HG02970 (cell line): Measurements from ENCODE around the gene DERL3.
"Not testable (repeated sequence)": the region's sequence is repeated elsewhere in the genome, so short reads cannot be mapped to it uniquely, and the experiment has no call there.

ENCODE experiments used
- ATAC-seq: cut with Tn5 transposase; IDR thresholded peaks from one replicate; pipeline ENCODE4 v1.9.1; 2021; ENCODE audit warnings: mild to moderate bottlenecking, moderate library complexity, moderate number of reproducible peaks; ENCODE audit not compliant: unreplicated experiment, low FRiP score

DERL3 gene

DNA sequence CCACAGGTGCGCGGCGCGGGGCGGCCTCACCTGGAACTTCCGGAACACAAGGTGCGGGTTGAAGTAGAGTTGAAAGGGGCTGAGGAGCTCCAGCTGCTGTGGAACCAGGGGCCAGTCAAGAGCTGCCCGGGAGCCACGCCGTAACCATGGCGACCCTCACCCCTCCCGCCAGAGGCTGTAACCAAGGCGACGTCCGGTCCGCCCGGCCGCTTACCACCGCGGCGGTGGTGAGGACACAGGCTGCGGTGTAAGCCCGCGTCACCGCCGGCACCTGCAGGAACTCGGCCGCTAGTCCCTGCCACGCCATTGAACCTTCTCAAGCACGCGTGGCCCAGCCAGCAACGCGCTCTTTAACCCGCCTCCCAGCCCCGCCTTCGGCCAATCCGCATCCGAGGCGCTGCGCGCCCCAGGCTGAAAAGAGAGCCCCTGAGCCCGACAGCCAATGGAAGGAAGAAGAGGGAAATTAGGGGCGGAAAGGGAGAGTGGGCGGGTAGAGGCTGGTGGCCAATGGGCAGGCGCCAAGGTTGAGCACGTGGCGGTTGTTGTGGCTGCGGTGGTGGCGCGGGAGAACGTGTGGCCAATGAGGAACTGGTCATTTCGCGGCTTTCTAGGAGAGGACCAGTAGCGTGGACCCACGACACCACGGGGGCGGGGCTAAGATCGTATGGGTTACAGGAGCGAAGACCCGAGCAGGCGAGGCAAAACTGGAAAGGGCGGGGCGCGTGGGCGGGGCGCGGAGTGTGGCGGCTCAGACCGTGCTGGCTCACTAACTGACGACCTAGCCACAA is at the start of gene DERL3:
TSS of gene DERL3 (minus strand) at position 326 of the 788 bp plus-strand sequence. CDS start at position 307, 19 bp downstream.
- peak; percentile 81 for ATAC-seq

DNA sequence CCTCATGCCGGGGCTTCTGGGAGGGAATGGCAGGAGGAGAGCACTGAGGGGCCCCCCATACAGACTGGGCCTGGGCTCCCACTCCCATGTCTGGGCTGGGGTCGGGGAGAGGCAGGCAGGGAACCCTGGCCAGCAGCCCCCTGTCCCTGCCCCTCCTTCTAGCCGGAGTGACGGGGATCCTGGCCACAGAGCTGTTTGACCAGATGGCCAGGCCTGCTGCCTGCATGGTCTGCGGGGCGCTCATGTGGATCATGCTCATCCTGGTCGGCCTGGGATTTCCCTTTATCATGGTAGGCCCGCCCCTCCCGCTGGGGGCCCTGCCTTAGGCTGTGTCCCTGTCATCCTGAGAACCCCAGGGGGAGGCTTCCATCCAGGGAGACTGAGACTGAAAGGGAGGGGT is 45.3 kb upstream of the DERL3 start:
- ATAC-seq: no peak

DNA sequence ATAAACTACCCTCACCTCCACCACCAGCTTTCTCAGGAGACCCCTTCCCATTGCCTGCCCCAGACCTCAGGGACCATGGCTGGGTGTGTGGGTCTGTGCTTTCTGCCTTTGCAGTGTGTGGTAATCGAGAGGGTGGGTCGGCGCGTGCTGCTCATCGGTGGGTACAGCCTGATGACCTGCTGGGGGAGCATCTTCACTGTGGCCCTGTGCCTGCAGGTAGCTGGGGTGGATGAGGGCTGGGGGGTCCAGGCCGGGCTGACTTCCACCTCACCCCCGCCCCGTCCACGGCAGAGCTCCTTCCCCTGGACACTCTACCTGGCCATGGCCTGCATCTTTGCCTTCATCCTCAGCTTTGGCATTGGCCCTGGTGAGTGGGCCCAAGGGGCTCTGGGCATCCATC is 44.9 kb upstream of the DERL3 start:
- ATAC-seq: no peak

DNA sequence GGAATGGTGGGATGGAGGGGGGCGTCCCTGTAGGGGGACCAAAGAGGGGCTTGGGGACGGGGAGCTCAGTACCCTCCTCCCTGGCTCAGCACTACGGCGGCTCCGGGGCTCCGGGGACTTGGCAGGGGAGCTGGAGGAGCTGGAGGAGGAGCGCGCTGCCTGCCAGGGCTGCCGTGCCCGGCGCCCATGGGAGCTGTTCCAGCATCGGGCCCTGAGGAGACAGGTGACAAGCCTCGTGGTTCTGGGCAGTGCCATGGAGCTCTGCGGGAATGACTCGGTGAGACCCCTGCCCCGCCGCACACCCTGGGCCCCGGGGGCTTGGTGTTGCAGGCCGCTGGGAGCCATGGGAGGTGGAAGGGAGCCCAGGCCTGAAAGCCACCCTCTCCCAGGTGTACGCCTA is 43.6 kb upstream of the DERL3 start:
- ATAC-seq: no peak

DNA sequence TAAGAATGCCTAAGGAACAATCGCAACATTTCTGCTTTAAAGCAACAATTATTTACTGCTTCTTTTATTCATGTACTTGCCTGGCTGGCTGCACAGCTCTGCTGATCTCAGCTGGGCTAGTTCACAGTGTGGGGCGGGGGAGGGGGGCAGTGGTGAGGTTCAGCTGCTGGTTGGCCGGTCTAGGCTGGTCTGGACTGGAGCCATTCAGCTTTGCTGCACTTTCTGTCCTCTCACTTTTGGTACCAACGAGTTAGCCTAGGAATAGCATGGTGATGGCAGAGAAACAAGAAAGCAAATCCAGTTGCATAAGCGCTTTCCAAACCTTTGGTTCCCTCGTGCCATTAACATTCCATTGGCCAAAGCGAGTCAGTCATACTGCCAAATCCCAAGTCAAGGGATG is 39.4 kb upstream of the DERL3 start:
- no peak for ATAC-seq

DNA sequence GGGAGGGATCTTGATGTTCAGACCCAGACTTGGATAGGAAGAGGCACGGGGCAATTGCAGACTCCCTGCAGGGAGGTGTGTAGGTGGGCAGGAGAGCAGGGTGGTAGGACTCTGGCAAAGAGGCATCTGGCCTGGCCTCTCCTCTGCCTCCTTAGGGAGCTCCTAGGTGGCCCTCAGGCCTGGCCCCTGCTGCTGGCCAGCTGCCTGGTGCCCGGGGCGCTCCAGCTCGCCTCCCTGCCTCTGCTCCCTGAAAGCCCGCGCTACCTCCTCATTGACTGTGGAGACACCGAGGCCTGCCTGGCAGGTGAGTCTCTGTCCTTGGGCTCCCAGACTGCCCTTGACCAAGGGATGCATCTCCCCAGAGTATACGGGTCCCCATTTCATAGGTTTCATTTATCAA is 38.8 kb upstream of the DERL3 start:
- no peak for ATAC-seq

DNA sequence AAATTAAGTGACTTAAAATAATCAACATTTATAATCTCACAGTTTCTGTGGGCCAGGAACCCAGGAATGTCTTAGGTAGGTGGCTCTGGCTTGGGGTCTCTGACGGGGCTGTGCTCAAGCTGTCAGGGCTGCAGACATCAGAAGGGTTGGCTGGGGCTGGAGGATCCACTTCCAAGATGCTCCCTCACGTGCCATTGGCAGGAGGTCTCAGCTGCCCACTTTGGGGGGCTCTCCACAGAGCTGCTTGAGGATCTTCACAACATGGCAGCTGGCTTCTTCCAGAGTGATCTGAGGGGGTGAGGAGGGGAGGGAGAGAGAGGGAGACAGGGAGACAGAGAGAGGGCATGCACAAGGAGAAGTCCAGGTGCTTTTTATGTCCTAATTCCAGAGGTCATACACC is 37.0 kb upstream of the DERL3 start:
- no peak for ATAC-seq

DNA sequence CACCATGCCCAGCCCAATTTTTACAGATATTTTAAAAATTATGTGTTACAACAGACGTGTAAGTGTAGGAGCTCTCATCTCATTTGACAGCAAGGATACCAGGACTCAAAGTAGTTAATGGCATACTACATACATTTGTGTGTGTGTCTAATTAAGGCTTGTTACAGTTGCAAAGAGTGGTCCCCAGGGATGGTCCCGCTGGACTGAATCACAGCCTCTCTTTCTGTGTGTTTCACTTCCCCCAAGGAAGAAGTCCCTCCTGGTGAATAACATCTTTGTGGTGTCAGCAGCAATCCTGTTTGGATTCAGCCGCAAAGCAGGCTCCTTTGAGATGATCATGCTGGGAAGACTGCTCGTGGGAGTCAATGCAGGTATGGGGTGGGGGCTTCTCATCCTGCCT is 36.1 kb upstream of the DERL3 start:
- ATAC-seq: no peak

DNA sequence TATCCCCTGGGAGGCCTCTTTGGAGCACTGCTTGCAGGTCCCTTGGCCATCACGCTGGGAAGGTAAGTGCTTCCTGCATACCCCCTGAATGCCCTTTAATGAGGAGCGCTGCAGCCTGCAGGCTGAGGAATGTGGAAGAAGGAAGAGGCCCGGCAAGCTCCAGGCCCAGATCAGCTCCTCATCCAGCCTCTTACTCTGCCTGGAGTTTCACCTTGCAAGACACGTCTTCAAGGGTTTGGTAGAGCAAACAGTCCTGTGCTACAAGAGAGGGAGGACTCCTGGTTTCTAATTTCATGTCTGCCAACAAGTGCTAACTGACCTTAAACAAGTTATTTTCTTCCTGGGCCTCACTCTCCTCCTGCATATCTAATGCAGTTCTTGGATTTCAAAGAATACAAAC is 29.8 kb upstream of the DERL3 start:
- no peak for ATAC-seq

DNA sequence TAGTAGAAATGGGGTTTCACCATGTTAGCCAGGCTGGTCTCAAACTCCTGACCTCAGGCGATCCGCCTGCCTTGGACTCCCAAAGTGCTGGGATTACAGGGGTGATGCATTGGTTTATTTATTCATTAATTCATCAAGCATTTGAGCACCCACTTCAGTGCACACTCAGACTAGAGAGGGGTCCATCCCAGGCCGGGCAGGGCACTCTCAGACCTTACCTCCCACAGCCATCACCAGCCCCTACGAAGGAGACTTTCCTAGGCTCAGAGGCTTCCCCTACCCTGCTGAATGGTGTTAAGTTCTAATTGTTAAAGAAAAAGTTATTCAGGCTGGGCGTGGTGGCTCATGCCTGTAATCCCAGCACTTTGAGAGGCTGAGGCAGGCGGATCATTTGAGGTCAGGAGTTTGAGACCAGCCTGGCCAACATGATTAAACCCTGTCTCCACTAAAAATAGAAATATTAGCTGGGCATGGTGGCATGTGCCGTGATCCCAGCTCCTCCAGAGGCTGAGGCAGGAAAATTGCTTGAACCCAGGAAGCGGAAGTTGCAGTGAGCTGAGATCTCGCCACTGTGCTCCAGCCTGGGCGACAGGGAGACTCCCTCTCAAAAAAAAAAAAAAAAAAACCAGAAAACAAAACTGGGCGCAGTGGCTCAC is 25.8 kb upstream of the DERL3 start:
- not testable (repeated sequence) for ATAC-seq

DNA sequence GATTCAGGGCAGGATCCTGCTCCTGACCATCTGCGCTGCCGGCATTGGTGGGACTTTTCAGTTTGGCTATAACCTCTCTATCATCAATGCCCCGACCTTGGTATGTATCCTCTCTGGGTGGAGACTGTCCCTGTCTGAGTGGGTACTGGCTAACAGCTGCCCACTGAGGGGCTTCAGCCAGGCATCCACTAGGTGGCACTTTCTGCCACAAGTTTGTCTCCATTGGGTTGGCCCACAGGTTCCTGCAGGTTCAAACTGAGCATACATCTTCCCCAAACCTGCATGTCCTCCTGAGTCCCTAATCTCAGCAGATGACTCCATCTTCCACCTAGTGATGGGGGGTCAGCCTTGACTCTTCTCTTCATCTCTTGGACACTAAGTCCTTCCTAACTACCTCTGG is 23.3 kb upstream of the DERL3 start:
- no peak for ATAC-seq

DNA sequence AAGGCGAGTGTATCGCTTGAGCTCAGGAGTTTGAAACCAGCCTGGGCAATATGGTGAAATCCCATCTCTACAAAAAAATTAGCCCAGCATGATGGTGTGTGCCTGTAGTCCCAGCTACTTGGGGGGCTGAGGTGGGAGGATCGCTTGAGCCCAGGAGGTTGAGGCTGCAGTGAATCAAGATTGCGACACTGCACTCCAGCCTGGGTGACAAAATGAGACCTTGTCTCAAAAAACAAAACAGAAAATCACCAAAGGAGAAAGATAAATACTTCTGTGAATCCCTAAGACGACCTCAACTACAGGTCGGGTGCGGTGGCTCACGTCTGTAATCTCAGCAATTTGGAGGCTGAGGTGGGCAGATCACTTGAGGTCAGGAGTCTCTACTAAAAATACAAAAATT is 21.4 kb upstream of the DERL3 start:
- ATAC-seq: not testable (repeated sequence)

DNA sequence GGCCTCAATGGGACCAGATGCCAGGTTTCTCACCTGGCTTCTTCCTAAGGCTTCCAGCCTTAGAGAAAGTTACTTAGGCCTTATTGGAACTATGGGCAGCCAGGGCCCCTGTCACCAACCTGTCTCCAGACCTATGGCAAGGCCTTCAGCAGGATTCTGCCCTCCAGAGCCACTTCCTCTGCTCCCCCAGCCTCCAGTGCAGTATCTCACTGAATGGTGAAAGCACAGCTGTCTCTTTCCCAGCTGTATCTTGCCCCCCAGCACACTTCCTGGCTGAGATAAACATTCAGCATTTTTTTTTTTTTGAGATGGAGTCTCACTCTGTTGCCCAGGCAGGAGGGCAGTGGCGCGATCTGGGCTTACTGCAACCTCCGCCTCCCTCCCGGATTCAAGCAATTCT is 20.4 kb upstream of the DERL3 start:
- no peak for ATAC-seq

DNA sequence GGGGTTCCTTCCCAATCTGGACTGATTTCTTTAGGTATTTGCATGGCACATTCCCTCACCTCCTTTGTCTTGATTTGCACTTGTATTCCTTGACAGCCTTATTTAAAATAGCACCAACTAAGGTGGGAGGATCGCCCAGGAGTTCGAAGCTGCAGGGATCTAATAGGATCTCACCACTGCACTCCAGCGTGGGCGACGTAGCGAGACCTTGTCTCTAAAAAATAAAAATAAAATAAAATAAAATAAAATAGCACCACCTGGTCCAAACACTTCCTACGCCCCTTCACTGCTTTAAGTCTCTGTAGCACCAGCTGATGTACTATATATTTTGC is 19.6 kb upstream of the DERL3 start:
- ATAC-seq: no peak

DNA sequence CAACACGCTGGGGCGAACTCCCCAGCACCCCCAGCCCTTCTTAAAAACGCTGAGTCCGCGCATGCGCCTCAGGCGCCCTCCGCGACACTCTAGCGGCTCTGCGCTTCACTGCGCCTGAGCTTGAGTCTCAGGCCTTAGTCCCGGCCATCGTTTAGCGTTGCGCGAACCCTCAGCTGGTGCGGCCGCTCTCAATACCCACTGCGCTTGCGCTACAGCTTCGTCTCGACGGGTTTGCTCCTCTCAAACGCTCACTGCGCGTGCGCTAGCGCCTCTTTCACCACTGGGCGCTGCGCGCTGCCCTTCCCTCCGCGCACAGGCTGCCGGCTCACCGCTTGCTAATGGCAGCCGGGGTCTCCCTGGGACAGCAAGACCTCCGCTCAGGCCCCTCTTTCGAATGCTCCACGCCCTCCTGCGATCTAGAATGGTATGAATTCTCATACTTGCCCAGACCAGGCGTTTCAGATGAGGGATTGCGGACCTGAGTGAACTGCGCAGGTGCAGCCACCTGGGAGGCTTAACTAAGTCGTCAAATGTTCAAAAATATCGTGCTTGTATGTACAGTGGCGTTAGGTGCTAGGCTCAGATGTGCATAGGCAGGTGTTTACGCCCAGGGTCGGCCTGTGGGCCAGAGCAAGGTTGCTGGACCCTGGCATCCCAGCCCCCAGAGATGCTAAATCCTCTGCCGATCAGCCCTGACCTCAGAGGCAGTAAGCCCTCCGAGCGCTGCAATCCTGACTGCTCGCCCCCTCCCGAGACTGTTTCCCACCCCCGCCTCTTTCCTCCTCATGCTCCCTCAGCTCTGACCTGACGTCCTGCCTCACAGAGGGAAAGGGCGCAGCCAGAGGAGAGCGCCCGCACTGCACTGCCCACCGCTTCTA is 19.0 kb upstream of the DERL3 start, which contains the start of gene SLC2A11:
TSS of gene SLC2A11 (plus strand) at position 270 of the 878 bp plus-strand sequence. CDS start at position 395, 125 bp downstream.
- peak; percentile 95 for ATAC-seq

DNA sequence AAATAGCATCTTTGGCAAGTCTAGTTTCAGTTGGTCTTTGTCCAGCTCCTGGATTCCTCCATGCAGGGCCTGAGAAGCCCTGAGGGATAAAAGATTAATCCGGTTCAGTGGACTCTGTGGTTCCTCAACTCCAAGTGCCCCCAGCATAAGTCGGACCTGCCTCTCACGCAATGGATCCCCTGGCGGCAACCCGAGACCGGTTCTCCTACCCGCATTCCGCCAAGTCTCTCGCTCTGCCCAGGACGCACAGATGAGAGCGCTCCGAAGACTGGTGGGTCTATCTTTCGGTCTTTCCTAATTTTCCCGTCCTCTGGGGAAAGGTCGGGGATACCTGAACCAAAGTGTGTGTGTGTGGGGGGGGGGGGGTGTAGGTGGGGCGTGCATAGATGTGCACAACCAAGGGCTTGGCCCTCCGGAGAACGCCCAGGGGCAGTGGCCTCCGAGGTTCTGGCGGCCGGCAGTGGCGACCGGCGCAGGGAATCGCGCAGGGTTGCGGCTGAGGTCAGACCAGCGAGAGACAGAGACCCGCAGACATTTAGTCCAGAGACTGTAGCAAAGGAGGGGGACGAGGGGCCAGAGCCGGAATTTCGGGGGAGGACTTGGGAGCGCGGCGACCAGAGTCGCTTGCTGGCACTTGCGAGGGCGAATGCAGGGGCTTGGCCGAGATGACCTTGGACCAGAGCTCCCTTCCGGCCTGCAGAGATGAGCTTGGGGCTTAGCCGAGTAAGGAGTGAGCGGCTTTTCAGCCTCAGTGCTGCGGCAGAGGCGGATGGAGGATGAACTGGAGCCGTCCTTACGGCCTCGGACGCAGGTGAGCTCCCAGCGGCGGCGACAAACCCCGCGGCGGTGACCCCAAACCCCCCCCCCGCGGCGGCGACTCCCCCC is 18.2 kb upstream of the DERL3 start:
- ATAC-seq: peak; percentile 34

DNA sequence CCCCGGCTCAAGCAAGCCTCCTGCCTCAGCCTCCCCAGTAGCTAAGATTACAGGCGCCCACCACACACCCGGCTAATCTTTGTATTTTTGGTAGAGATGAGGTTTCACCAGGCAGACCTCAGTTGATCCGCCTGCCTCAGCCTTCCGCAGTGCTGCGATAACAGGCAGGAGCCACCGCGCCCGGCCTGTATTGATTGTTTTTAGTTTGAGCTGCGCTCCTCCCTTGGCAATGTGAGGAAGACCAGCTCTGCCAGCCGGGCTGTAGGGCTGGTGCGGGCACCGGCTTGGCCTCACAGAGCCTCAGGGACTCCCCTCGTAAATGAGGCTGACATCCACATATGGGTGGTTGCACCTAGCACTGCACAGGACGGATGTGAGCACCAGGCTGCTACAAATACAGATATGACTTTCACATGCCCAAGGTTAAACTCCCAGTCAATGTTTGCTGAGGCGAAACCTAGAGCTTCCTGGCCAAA is 11.4 kb upstream of the DERL3 start:
- no peak for ATAC-seq

DNA sequence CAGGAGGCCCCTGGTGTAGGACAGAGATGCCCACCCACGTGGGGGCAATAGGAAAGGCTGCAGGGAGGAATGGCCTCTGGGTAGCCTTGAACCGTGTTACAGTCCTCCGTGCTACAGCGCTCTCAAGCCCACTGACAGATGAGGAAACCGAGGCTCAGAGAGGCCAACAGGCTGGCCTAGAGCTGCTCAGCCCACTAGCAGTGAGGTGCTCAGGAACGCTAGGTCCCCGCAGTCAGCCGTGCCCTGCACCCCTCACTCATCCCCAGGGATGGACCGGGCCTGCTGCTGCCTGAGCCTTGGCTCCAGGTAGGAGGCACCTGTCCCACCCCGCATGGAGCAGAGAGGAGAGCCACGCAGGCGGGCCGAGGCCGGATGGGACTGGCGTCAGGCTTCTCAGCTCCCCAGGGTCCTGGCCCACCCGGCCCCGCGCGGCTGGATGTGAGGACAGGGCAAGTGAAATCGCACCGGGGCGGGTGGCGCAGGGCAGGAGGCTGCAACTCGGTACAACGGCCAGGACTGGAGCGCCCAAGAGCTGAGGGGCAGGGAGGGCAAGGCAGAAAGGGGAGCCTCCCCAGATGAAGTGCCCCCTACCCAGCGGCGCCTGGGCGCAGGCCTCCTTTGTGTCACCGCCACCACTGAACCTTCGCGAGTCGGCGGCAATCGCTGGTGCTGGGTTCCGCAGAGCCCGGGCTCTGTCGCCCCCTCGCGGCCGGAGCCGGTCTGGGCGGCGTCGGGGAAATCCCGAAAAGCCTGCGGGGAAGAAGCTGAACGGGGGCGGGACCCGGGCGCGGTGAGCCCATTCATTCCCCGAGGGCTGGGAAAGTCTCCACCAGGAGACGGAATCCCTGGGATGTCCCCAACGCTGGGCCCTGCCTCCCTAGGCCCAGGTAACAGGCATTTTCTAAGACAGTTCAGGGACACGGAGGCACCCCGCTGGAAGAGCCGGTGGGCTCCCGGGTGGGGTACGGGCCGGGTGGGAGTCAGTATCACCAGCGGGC is 10.5 kb upstream of the DERL3 start:
- peak; percentile 39 for ATAC-seq
